NCI-H2227 (cell line): ENCODE measurements around the gene RAD9B.
A peak's percentile ranks its signal among the peaks of the same experiment; 100 is the strongest.
"Not testable (repeated sequence)": the region's sequence is repeated elsewhere in the genome, so short reads cannot be mapped to it uniquely, and the experiment has no call there.

Experiments used
- DNase-seq: peaks from one replicate; lab custom pipeline; 2025; ENCODE audit not compliant: unreplicated experiment; lab: John Stamatoyannopoulos, UW

The RAD9B gene

GRCh38 chr12:110520876-110521712 lies 19.0 kb downstream of the RAD9B start:
- DNase-seq = not testable (repeated sequence)

GRCh38 chr12:110528277-110528839 lies 26.2 kb downstream of the RAD9B start:
- no peak for DNase-seq

GRCh38 chr12:110530511-110530910 lies 28.4 kb downstream of the RAD9B start:
- no peak for DNase-seq

GRCh38 chr12:110531741-110532333 lies 29.7 kb downstream of the RAD9B start:
- no peak for DNase-seq

- no peak for DNase-seq
Observed at GRCh38 chr12:110532644-110533043, 30.5 kb downstream of the RAD9B start.

GRCh38 chr12:110533607-110534006 lies 31.5 kb downstream of the RAD9B start:
- no peak for DNase-seq

GRCh38 chr12:110534811-110535210 lies 32.7 kb downstream of the RAD9B start:
- no peak for DNase-seq

GRCh38 chr12:110536834-110537604 lies 34.9 kb downstream of the RAD9B start:
- DNase-seq = no peak

- DNase-seq = no peak
Observed at GRCh38 chr12:110537605-110538409, 35.7 kb downstream of the RAD9B start.

- no peak for DNase-seq
Observed at GRCh38 chr12:110538869-110539622, 36.9 kb downstream of the RAD9B start.

GRCh38 chr12:110540048-110540447 lies 37.9 kb downstream of the RAD9B start:
- no peak for DNase-seq

- peak; percentile 13 for DNase-seq
Observed at GRCh38 chr12:110543252-110543959, 41.3 kb downstream of the RAD9B start.

GRCh38 chr12:110543965-110544364 lies 41.8 kb downstream of the RAD9B start:
- DNase-seq = no peak

GRCh38 chr12:110545259-110545658 lies 43.1 kb downstream of the RAD9B start:
- not testable (repeated sequence) for DNase-seq

- DNase-seq = no peak
Observed at GRCh38 chr12:110545812-110546211, 43.7 kb downstream of the RAD9B start.

- no peak for DNase-seq
Observed at GRCh38 chr12:110546339-110546738, 44.2 kb downstream of the RAD9B start.

GRCh38 chr12:110547090-110547489 lies 45.0 kb downstream of the RAD9B start:
- DNase-seq = no peak

GRCh38 chr12:110548678-110549077 lies 46.5 kb downstream of the RAD9B start:
- no peak for DNase-seq

- DNase-seq = no peak
Observed at GRCh38 chr12:110549716-110550115, 47.6 kb downstream of the RAD9B start.
